B cell (primary cell): ENCODE data around the gene AFF3. TPM values are rescaled to one million over a fixed set of nuclear protein-coding genes. Genes with fewer than 3 reads are reported as not detected.

ENCODE experiments used
- ATAC-seq: fragments of 200-7000 bp; cut with Tn5 transposase; one replicate; pipeline ENCODE4 v1.10.0; 2021; ENCODE audit warnings: low read depth, mild to moderate bottlenecking, moderate number of reproducible peaks, moderate library complexity
- CTCF ChIA-PET: fragments of 350-600 bp; sonication (Branson Sonifier 250); formaldehyde crosslinking; loops from one replicate; lab custom pipeline; 2021; ENCODE audit warnings: antibody characterized with exemption, inconsistent platforms; lab: Charles Lee
- POLR2A ChIA-PET: fragments of 350-600 bp; sonication (Branson Sonifier 250); formaldehyde crosslinking; loops from one replicate; lab custom pipeline; 2021; ENCODE audit warnings: antibody characterized with exemption; lab: Charles Lee
- DNase-seq: peaks from one replicate; pipeline ENCODE4 v3.0.0; 2013
- H2AFZ ChIP-seq: 2 replicates; pipeline ENCODE4 v1.6.1; 2012; ENCODE audit warnings: mild to moderate bottlenecking, low read depth, low read length; ENCODE audit not compliant: insufficient read depth, poor library complexity, severe bottlenecking
- H3K27ac ChIP-seq, 2 donors: 1 replicate in 1 of 2; 2 replicates in 1 of 2; pipeline ENCODE4 v1.5.1; 2012 to 2013; ENCODE audit warnings: low read length in 2 of 2, mild to moderate bottlenecking in 2 of 2, moderate library complexity in 1 of 2
- H3K27me3 ChIP-seq, 4 experiments: fragments of 200-600 bp in 1 of 4; sonication (generic) in 1 of 4; replicated peaks in 1 of 4; 1 replicate in 2 of 4; 2 replicates in 2 of 4; pipeline versions ENCODE4 v1.6.1 to v1.7.0; 2013 to 2016; ENCODE audit warnings: low read length in 3 of 4, mild to moderate bottlenecking in 2 of 4, mixed read lengths in 1 of 4, moderate library complexity in 1 of 4; ENCODE audit not compliant: insufficient read depth in 4 of 4, control insufficient read depth in 3 of 4; ENCODE audit errors: control extremely low read depth in 1 of 4
- H3K36me3 ChIP-seq, 2 experiments: replicated peaks in 1 of 2; 1 replicate in 1 of 2; 2 replicates in 1 of 2; pipeline versions ENCODE4 v1.6.1 to v1.7.1; 2013; ENCODE audit warnings: low read length in 1 of 2; ENCODE audit not compliant: insufficient read depth in 2 of 2, control insufficient read depth in 1 of 2; ENCODE audit errors: control extremely low read depth in 1 of 2, extremely low read depth in 1 of 2
- H3K4me1 ChIP-seq, 2 donors: fragments of 200-600 bp in 1 of 2; sonication (generic) in 1 of 2; 1 replicate in 1 of 2; 2 replicates in 1 of 2; pipeline versions ENCODE4 v1.5.1 to v1.6.1; 2013 to 2017; ENCODE audit warnings: low read length in 2 of 2; ENCODE audit not compliant: control insufficient read depth in 2 of 2, insufficient read depth in 2 of 2
- H3K4me2 ChIP-seq: replicated peaks from 2 replicates; pipeline ENCODE3; 2012; ENCODE audit warnings: mild to moderate bottlenecking, low read depth, low read length; ENCODE audit not compliant: poor library complexity, severe bottlenecking
- H3K4me3 ChIP-seq, 5 experiments: fragments of 200-600 bp in 1 of 5; sonication (generic) in 1 of 5; 1 replicate in 3 of 5; 2 replicates in 2 of 5; pipeline versions ENCODE4 v1.5.1 to v1.7.0; 2011 to 2016; ENCODE audit warnings: low read length in 4 of 5, mild to moderate bottlenecking in 4 of 5, low read depth in 2 of 5, control low read depth in 1 of 5, moderate library complexity in 1 of 5; ENCODE audit not compliant: insufficient read depth in 1 of 5; ENCODE audit errors: control extremely low read depth in 1 of 5, extremely low read depth in 1 of 5
- H3K79me2 ChIP-seq: fragments of 200-600 bp; sonication (generic); one replicate; pipeline ENCODE4 v1.6.0; 2016; ENCODE audit warnings: low read length; ENCODE audit not compliant: control insufficient read depth, insufficient read depth
- H3K9ac ChIP-seq: fragments of 200-600 bp; sonication (generic); 2 replicates; pipeline ENCODE4 v1.6.1; 2017; ENCODE audit warnings: mild to moderate bottlenecking, low read length, moderate library complexity
- H3K9me3 ChIP-seq, 3 donors: one replicate each; pipeline versions ENCODE4 v1.6.1 to v1.7.1; 2013; ENCODE audit warnings: low read length in 2 of 3; ENCODE audit not compliant: control insufficient read depth in 2 of 3, insufficient read depth in 1 of 3; ENCODE audit errors: control extremely low read depth in 1 of 3
- H4K20me1 ChIP-seq: 2 replicates; pipeline ENCODE4 v1.6.0; 2012; ENCODE audit warnings: mild to moderate bottlenecking, low read length; ENCODE audit not compliant: insufficient read depth, control insufficient read depth, poor library complexity, severe bottlenecking
- H3K27ac Mint-ChIP-seq: one replicate; pipeline ENCODE4 v1.8.0; 2021; ENCODE audit warnings: mixed read lengths
- H3K27me3 Mint-ChIP-seq: one replicate; pipeline ENCODE4 v1.8.0; 2021; ENCODE audit warnings: mixed read lengths
- H3K4me1 Mint-ChIP-seq: one replicate; pipeline ENCODE4 v1.8.0; 2021; ENCODE audit warnings: mixed read lengths
- H3K4me3 Mint-ChIP-seq: one replicate; pipeline ENCODE4 v1.8.0; 2021; ENCODE audit warnings: mixed read lengths
- H3K9me3 Mint-ChIP-seq: one replicate; pipeline ENCODE4 v1.8.0; 2022; ENCODE audit warnings: mixed read lengths; ENCODE audit not compliant: insufficient read depth
- CTCF ChIP-seq: fragments of 200-600 bp; IDR thresholded peaks from one replicate; pipeline ENCODE4 v1.8.0; 2022; ENCODE audit warnings: antibody characterized with exemption, mild to moderate bottlenecking
- EZH2 ChIP-seq: IDR thresholded peaks from 2 replicates; pipeline ENCODE4 v1.6.1; 2012; ENCODE audit warnings: borderline replicate concordance, low read depth, mild to moderate bottlenecking, moderate library complexity, low read length; ENCODE audit not compliant: insufficient read depth, poor library complexity, severe bottlenecking
- WGBS: methylation state at CpG from one replicate; pipeline ENCODE4 v1.1.5; 2013; ENCODE audit warnings: missing lambda C conversion rate; ENCODE audit not compliant: insufficient coverage; 5-methylcytosine and 5-hydroxymethylcytosine counted together
- intact Hi-C: fragments of 100-400 bp; cut with micrococcal nuclease; formaldehyde crosslinking; loops from one replicate; pipeline ENCODE4 v1.10.0; 2022
- polyA plus RNA-seq: library from polyadenylated mRNA; depleted of rRNA; stranded (reverse); fragments of >200 nt; gene quantifications from 2 replicates; pipeline ENCODE4 v1.2.3, GENCODE V29; 2012
- total RNA-seq, 2 donors: library from RNA; stranded (reverse); fragments of 120-200 nt in 1 of 2; gene quantifications; 1 replicate in 1 of 2; 2 replicates in 1 of 2; pipeline versions ENCODE4 v1.2.3 to v1.2.4, GENCODE V29; 2013 to 2022

AFF3 gene
- total and polyA plus RNA-seq, 2 donors (not counting 1 experiment from before 2014, with no cell fraction given) = 117 to 830 TPM

DNA sequence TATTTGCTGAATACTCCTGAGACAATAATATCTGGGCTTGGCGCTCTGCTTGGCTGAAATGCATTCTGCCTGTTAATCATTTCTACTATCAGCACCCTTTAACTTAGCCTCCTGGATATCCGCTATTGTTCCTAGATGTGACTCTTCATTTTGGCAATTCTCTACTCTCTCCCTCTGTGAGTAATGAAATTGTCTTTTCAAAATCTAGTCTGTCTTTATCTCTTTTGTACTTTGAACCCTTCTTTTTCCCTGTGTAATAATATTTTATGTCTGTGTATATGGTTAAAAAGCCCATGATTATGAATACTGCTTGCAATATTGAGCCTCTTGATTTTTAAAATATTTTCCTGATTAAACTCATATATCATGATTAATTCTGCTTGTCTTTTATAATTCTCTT lies 646.4 kb downstream of the AFF3 start:
- Histone ChIP-seq H3K4me2 (no peak overlapping the region), H3K9me3 (no peaks in the 10 kb centered on the region), H2AFZ (no peak overlapping the region), H3K27ac (no peak overlapping the region), H3K4me1 (no peaks in the 10 kb centered on the region), H3K9ac (no peak overlapping the region), H4K20me1 (no peaks in the 10 kb centered on the region), H3K36me3 (no peaks in the 10 kb centered on the region), H3K79me2 (no peaks in the 10 kb centered on the region), H3K4me3 (no peak overlapping the region), H3K27me3 (peaks cover 0 to 19% (median 9%) of the 10 kb centered on the region in 4 experiments)
- Mint-ChIP-seq H3K27ac (no peak overlapping the region), H3K4me3 (no peak overlapping the region), H3K9me3 (no peaks in the 10 kb centered on the region), H3K4me1 (no peaks in the 10 kb centered on the region), H3K27me3 (peaks cover 57% of the 10 kb centered on the region)
- no peak for ATAC-seq
- WGBS = 88% methylated on average over 1 of the region's 2 CpGs
- intact Hi-C loops = no loop called here
- ChIA-PET CTCF (no interaction called here), POLR2A (no interaction called here)
- TF ChIP-seq EZH2 (no peak), CTCF (no peak)
- DNase-seq = no peak

Other genes with a start within 250 kb of the AFF3 start
- 0.29 and 0.32 TPM in 2 replicates for gene LONRF2, start 179.9 kb upstream of the AFF3 start, total RNA-seq
- not detected in 2 replicates for gene LONRF2, start 179.9 kb upstream of the AFF3 start, polyA plus RNA-seq